ENCODE results near the gene TANC1. TPM values are rescaled to one million over a fixed set of nuclear protein-coding genes. Genes with fewer than 3 reads are reported as not detected.

The TANC1 gene
- total RNA-seq, 5 donors from 2014 or later (not counting 1 experiment from before 2014, with no cell fraction given) = 0.26 to 0.61 (median 0.50) TPM

DNA sequence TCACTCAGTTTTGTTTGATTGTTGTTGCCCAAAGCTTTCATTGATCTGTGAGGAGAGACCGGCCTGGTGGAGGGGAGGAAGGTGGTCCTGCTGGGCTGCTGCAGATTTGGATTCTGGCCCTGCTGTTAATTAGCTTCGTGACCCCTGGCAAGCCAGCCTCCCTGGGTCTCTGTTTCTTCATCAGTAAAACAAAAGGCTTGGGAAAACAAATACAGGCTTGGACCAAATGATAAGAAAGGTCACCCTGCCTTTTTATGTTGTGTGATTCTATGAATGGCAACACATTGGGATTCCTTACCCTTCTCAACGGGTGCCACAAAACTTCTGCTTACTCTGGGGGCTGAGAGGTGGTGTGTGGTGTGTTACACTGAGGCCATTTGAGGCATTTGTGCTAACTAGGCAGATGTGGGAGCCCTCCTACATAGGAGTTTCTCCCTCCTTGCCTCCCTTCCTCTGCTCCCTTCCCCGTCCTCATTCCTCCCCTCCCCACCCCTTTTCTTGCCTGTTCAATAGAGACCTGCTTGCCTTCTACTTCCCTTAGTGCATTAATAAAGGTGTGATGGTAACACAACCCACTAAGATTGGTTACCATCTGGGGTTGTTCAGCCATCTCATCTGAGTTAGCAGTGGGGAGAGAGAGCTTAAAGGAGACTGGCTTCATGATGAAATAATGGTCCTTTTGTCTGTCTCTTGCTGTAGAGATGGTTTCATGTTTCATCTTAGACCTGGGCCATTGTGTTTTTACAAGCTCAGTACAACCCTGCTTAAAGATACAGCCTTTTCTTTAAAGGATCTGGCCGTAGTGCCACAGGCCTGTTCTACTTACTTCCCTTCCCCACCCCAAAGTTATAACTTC is 96.2 kb downstream of the TANC1 start:
- Mint-ChIP-seq H3K27me3 (no peaks in the 10 kb centered on the region), H3K27ac (no peak overlapping the region), H3K4me1 (no peaks in the 10 kb centered on the region), H3K9me3 (no peaks in the 10 kb centered on the region), H3K4me3 (no peak overlapping the region), H3K36me3 (no peaks in the 10 kb centered on the region)
- ATAC-seq (replicated peaks in 1 of 4) = no peak
- H3K27ac ChIP-seq (ENCODE audit: low read length) = no peak overlapping the region
- H3K9me3 ChIP-seq = no peaks in the 10 kb centered on the region
- no peaks in the 10 kb centered on the region for H3K4me1 ChIP-seq (ENCODE audit: control insufficient read depth in 1 of 2, extremely low read depth in 1 of 2, insufficient read depth in 2 of 2, low read length in 2 of 2)
- CTCF ChIA-PET = no interaction called here
- H3K27me3 ChIP-seq (replicated peaks in 1 of 2; ENCODE audit: control insufficient read depth in 2 of 2, extremely low read depth in 1 of 2, insufficient read depth in 2 of 2, low read length in 1 of 2) = no peaks in the 10 kb centered on the region
- POLR2A ChIA-PET = no interaction called here
- WGBS (ENCODE audit: insufficient coverage) = 100% methylated on average over 1 of the region's 5 CpGs
- H3K36me3 ChIP-seq (ENCODE audit: control insufficient read depth in 2 of 2, extremely low read depth in 1 of 2, insufficient read depth in 1 of 2, low read length in 1 of 2) = no peaks in the 10 kb centered on the region
- H3K4me3 ChIP-seq (ENCODE audit: control insufficient read depth in 1 of 2, extremely low read depth in 1 of 2, low read length in 1 of 2) = no peak overlapping the region
- DNase-seq = no peak

DNA sequence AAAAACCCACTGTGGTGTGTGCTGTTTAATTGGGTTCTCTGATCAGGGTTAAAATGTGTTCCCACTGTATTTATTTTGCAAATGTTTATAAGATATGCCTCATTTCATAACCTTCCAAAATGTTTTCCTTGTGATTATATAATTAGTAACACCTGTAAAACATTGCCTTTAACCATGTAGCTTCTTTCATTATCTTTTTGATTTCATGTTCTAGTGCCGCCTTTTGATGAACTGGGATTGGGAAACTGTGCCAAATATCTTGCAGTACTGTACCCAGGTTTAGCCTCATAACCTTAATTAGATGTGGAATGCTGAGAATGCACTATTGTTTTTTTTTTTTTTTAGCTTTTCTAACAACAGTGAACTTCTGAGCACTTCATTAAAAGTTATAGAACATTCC is 96.9 kb downstream of the TANC1 start:
- no peaks in the 10 kb centered on the region for H3K4me1 ChIP-seq (ENCODE audit: control insufficient read depth in 1 of 2, extremely low read depth in 1 of 2, insufficient read depth in 2 of 2, low read length in 2 of 2)
- H3K27me3 Mint-ChIP-seq = no peaks in the 10 kb centered on the region
- H3K27ac ChIP-seq (ENCODE audit: low read length) = no peak overlapping the region
- no peak overlapping the region for H3K4me3 Mint-ChIP-seq
- no peak overlapping the region for H3K4me3 ChIP-seq (ENCODE audit: control insufficient read depth in 1 of 2, extremely low read depth in 1 of 2, low read length in 1 of 2)
- H3K9me3 Mint-ChIP-seq = no peaks in the 10 kb centered on the region
- no peaks in the 10 kb centered on the region for H3K36me3 ChIP-seq (ENCODE audit: control insufficient read depth in 2 of 2, extremely low read depth in 1 of 2, insufficient read depth in 1 of 2, low read length in 1 of 2)
- no peaks in the 10 kb centered on the region for H3K9me3 ChIP-seq
- DNase-seq (no peak), ATAC-seq (replicated peaks in 1 of 4) (no peak)
- POLR2A ChIA-PET = no interaction called here
- no peaks in the 10 kb centered on the region for H3K4me1 Mint-ChIP-seq
- WGBS (ENCODE audit: insufficient coverage) = no CpG with 5 or more reads among the region's 1 CpG
- H3K27ac Mint-ChIP-seq = no peak overlapping the region
- CTCF ChIA-PET = no interaction called here
- H3K36me3 Mint-ChIP-seq = no peaks in the 10 kb centered on the region
- no peaks in the 10 kb centered on the region for H3K27me3 ChIP-seq (replicated peaks in 1 of 2; ENCODE audit: control insufficient read depth in 2 of 2, extremely low read depth in 1 of 2, insufficient read depth in 2 of 2, low read length in 1 of 2)

DNA sequence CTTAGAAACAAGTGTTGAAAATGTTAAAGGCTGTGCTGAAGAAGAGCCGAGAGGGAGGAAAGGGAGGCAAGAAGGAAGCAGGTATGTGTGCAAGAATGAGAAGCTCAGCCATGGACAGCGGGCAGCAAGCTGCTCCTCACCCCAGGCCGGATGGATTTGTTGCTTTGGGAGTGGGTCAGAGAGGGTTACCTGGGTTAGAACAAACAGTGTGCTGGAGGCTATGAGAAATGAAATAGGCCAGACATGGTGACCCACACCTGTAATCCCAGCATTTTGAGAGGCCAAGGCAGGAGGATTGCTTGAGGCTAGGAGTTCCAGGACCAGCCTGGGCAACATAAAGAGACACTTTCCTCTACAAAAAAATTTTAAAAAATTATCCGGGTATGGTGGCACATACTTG is 97.5 kb downstream of the TANC1 start:
- ChIA-PET CTCF (interaction anchor here in 1 of 2 donors (0.7 kb wide), 1 partner anchor 11 kb away, joined by 3 read pairs; no protein-coding TSS in a partner anchor), POLR2A (no interaction called here)
- no peaks in the 10 kb centered on the region for H3K27me3 Mint-ChIP-seq
- DNase-seq (no peak), ATAC-seq (replicated peaks in 1 of 4) (no peak)
- H3K4me3 ChIP-seq (ENCODE audit: control insufficient read depth in 1 of 2, extremely low read depth in 1 of 2, low read length in 1 of 2) = no peak overlapping the region
- H3K9me3 Mint-ChIP-seq = no peaks in the 10 kb centered on the region
- H3K36me3 ChIP-seq (ENCODE audit: control insufficient read depth in 2 of 2, extremely low read depth in 1 of 2, insufficient read depth in 1 of 2, low read length in 1 of 2) = no peaks in the 10 kb centered on the region
- H3K27ac Mint-ChIP-seq = no peak overlapping the region
- no peak overlapping the region for H3K4me3 Mint-ChIP-seq
- no peak overlapping the region for H3K27ac ChIP-seq (ENCODE audit: low read length)
- H3K4me1 Mint-ChIP-seq = no peaks in the 10 kb centered on the region
- 89% methylated on average over 3 of the region's 4 CpGs for WGBS (ENCODE audit: insufficient coverage)
- H3K4me1 ChIP-seq (ENCODE audit: control insufficient read depth in 1 of 2, extremely low read depth in 1 of 2, insufficient read depth in 2 of 2, low read length in 2 of 2) = no peaks in the 10 kb centered on the region
- no peaks in the 10 kb centered on the region for H3K27me3 ChIP-seq (replicated peaks in 1 of 2; ENCODE audit: control insufficient read depth in 2 of 2, extremely low read depth in 1 of 2, insufficient read depth in 2 of 2, low read length in 1 of 2)
- H3K36me3 Mint-ChIP-seq = no peaks in the 10 kb centered on the region
- no peaks in the 10 kb centered on the region for H3K9me3 ChIP-seq

DNA sequence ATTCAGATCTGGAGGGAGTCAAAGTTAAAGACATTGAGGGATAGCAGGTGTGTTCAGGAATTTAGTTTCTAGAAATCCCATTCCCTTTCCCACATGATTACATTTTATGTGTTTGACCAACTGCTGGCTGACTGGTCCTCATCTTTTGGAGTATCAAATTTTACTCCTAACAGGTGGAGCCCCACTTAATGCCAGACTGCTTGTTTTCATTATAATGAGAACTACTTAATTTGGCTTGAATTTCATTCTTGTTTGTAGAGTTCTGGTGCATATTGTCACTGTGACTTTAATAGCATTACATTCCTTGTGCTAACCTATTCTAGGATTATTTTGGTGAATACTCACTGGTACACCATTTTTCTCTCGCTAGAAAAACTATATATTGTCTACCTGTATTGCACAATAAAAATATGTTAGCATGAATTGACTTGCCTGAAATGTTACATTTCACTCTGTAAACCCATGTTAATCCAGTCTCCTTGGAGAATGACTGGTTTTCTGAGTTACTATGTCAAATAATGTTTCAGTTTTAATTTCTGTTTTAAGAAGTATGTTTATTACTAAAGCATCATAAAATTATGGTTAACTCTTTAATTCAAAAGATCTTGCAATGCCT is 98.2 kb downstream of the TANC1 start:
- ChIA-PET CTCF (interaction anchor here in 1 of 2 donors (0.7 kb wide), 1 partner anchor 12 kb away, joined by 3 read pairs; no protein-coding TSS in a partner anchor), POLR2A (no interaction called here)
- H3K9me3 Mint-ChIP-seq = no peaks in the 10 kb centered on the region
- H3K36me3 ChIP-seq (ENCODE audit: control insufficient read depth in 2 of 2, extremely low read depth in 1 of 2, insufficient read depth in 1 of 2, low read length in 1 of 2) = no peaks in the 10 kb centered on the region
- no peak overlapping the region for H3K4me3 ChIP-seq (ENCODE audit: control insufficient read depth in 1 of 2, extremely low read depth in 1 of 2, low read length in 1 of 2)
- no peaks in the 10 kb centered on the region for H3K4me1 Mint-ChIP-seq
- H3K27ac ChIP-seq (ENCODE audit: low read length) = no peak overlapping the region
- H3K27me3 ChIP-seq (replicated peaks in 1 of 2; ENCODE audit: control insufficient read depth in 2 of 2, extremely low read depth in 1 of 2, insufficient read depth in 2 of 2, low read length in 1 of 2) = no peaks in the 10 kb centered on the region
- DNase-seq = no peak
- no peaks in the 10 kb centered on the region for H3K4me1 ChIP-seq (ENCODE audit: control insufficient read depth in 1 of 2, extremely low read depth in 1 of 2, insufficient read depth in 2 of 2, low read length in 2 of 2)
- no CpG with 5 or more reads among the region's 1 CpG for WGBS (ENCODE audit: insufficient coverage)
- ATAC-seq (replicated peaks in 1 of 4) = no peak
- H3K4me3 Mint-ChIP-seq = no peak overlapping the region
- H3K27me3 Mint-ChIP-seq = no peaks in the 10 kb centered on the region
- no peak overlapping the region for H3K27ac Mint-ChIP-seq
- H3K36me3 Mint-ChIP-seq = no peaks in the 10 kb centered on the region
- no peaks in the 10 kb centered on the region for H3K9me3 ChIP-seq

DNA sequence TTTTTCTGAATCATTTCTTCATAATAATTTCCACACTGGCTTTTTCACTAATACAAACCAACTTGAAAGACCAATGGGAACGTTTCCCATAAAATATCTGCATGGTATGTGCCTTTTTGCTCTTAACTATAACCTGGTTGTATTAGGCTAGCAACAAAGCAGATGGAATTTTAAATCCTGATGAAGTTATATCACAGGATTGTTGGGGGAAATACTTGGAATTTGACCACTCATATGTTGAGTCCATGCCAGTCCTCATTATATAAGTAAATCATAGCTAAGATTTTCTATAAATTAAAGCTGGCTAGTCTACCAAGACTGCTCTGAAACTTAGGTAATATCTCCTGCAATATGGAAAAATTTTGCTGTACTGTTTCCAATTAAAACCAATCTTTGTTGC is 99.5 kb downstream of the TANC1 start:
- Histone ChIP-seq H3K4me3 (ENCODE audit: control insufficient read depth in 1 of 2, extremely low read depth in 1 of 2, low read length in 1 of 2) (no peak overlapping the region), H3K27me3 (replicated peaks in 1 of 2; ENCODE audit: control insufficient read depth in 2 of 2, extremely low read depth in 1 of 2, insufficient read depth in 2 of 2, low read length in 1 of 2) (no peaks in the 10 kb centered on the region), H3K9me3 (no peaks in the 10 kb centered on the region), H3K36me3 (ENCODE audit: control insufficient read depth in 2 of 2, extremely low read depth in 1 of 2, insufficient read depth in 1 of 2, low read length in 1 of 2) (no peaks in the 10 kb centered on the region), H3K4me1 (ENCODE audit: control insufficient read depth in 1 of 2, extremely low read depth in 1 of 2, insufficient read depth in 2 of 2, low read length in 2 of 2) (no peaks in the 10 kb centered on the region), H3K27ac (ENCODE audit: low read length) (no peak overlapping the region)
- no CpG with 5 or more reads among the region's 1 CpG for WGBS (ENCODE audit: insufficient coverage)
- no peaks in the 10 kb centered on the region for H3K4me1 Mint-ChIP-seq
- DNase-seq (no peak), ATAC-seq (replicated peaks in 1 of 4) (no peak)
- H3K27ac Mint-ChIP-seq = no peak overlapping the region
- POLR2A ChIA-PET = no interaction called here
- CTCF ChIA-PET = no interaction called here
- no peak overlapping the region for H3K4me3 Mint-ChIP-seq
- no peaks in the 10 kb centered on the region for H3K9me3 Mint-ChIP-seq
- no peaks in the 10 kb centered on the region for H3K36me3 Mint-ChIP-seq
- no peaks in the 10 kb centered on the region for H3K27me3 Mint-ChIP-seq

DNA sequence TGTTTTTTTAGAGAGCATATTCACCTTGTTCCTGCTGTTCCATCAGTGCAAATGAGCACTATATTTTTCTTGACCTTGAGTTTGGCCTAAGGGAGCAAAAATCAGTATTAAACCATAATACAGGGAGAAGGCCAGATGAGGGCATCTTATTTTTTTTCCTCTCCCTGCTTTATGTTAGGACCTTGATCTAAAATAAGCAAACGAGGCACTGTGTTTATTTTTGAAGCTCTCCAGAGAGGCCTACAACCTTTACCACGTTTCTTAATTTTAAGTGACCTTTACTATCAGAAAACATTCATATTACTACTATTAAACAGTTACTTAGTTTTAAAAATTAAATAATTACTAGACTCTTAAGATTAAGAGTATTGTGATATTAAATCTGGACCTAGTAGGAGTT is 100.8 kb downstream of the TANC1 start:
- Mint-ChIP-seq H3K4me1 (no peaks in the 10 kb centered on the region), H3K4me3 (no peak overlapping the region), H3K27me3 (no peaks in the 10 kb centered on the region), H3K27ac (no peak overlapping the region), H3K36me3 (no peaks in the 10 kb centered on the region), H3K9me3 (no peaks in the 10 kb centered on the region)
- Histone ChIP-seq H3K9me3 (no peaks in the 10 kb centered on the region), H3K36me3 (ENCODE audit: control insufficient read depth in 2 of 2, extremely low read depth in 1 of 2, insufficient read depth in 1 of 2, low read length in 1 of 2) (no peaks in the 10 kb centered on the region), H3K4me3 (ENCODE audit: control insufficient read depth in 1 of 2, extremely low read depth in 1 of 2, low read length in 1 of 2) (no peak overlapping the region), H3K27me3 (replicated peaks in 1 of 2; ENCODE audit: control insufficient read depth in 2 of 2, extremely low read depth in 1 of 2, insufficient read depth in 2 of 2, low read length in 1 of 2) (no peaks in the 10 kb centered on the region), H3K27ac (ENCODE audit: low read length) (no peak overlapping the region), H3K4me1 (ENCODE audit: control insufficient read depth in 1 of 2, extremely low read depth in 1 of 2, insufficient read depth in 2 of 2, low read length in 2 of 2) (no peaks in the 10 kb centered on the region)
- WGBS (ENCODE audit: insufficient coverage) = no CpG with 5 or more reads among the region's 2 CpGs
- DNase-seq (no peak), ATAC-seq (replicated peaks in 1 of 4) (no peak)
- ChIA-PET CTCF (interaction anchor here in 1 of 2 donors (0.6 kb wide), 1 partner anchor 18 kb away, joined by 4 read pairs; no protein-coding TSS in a partner anchor), POLR2A (interaction anchor here in 1 of 2 donors (0.6 kb wide), 1 partner anchor 1861 kb away, joined by 6 read pairs; no protein-coding TSS in a partner anchor)

Measured in T-cell (primary cell).